ENCODE measurements around the gene BOD1L1.
"Not testable (repeated sequence)": the region's sequence is repeated elsewhere in the genome, so short reads cannot be mapped to it uniquely, and the experiment has no call there.

The BOD1L1 gene

GRCh38 chr4:13567125-13567524 is 60.4 kb downstream of the BOD1L1 start:
- DNase-seq (ENCODE audit: low read depth, low spot score): no peak
- no peak overlapping the region for H3K4me3 ChIP-seq (ENCODE audit: low read length)

GRCh38 chr4:13562876-13563275 is 64.6 kb downstream of the BOD1L1 start:
- no peak overlapping the region for H3K4me3 ChIP-seq (ENCODE audit: low read length)
- DNase-seq (ENCODE audit: low read depth, low spot score): no peak

- DNase-seq (ENCODE audit: low read depth, low spot score): no peak
- no peak overlapping the region for H3K4me3 ChIP-seq (ENCODE audit: low read length)
These were observed 65.9 kb downstream of the BOD1L1 start for GRCh38 chr4:13561673-13562072.

- not testable (repeated sequence) for H3K4me3 ChIP-seq (ENCODE audit: low read length); DNase-seq (ENCODE audit: low read depth, low spot score)
These were observed 67.4 kb downstream of the BOD1L1 start for GRCh38 chr4:13560111-13560510.

- no peak overlapping the region for H3K4me3 ChIP-seq (ENCODE audit: low read length)
- no peak for DNase-seq (ENCODE audit: low read depth, low spot score)
These were observed 68.1 kb downstream of the BOD1L1 start for GRCh38 chr4:13559413-13559812.

GRCh38 chr4:13558881-13559280 is 68.6 kb downstream of the BOD1L1 start:
- no peak for DNase-seq (ENCODE audit: low read depth, low spot score)
- H3K4me3 ChIP-seq (ENCODE audit: low read length): no peak overlapping the region

- H3K4me3 ChIP-seq (ENCODE audit: low read length): no peak overlapping the region
- DNase-seq (ENCODE audit: low read depth, low spot score): no peak
These were observed 72.2 kb downstream of the BOD1L1 start for GRCh38 chr4:13555325-13555724.

- no peak for DNase-seq (ENCODE audit: low read depth, low spot score)
- no peak overlapping the region for H3K4me3 ChIP-seq (ENCODE audit: low read length)
These were observed 74.4 kb downstream of the BOD1L1 start for GRCh38 chr4:13553081-13553480.

GRCh38 chr4:13548984-13549546 is 78.5 kb downstream of the BOD1L1 start:
- peak overlapping the region; percentile 28 for H3K4me3 ChIP-seq (ENCODE audit: low read length)
- peak; percentile 88 for DNase-seq (ENCODE audit: low read depth, low spot score)

GRCh38 chr4:13548059-13548983 is 79.2 kb downstream of the BOD1L1 start:
- DNase-seq (ENCODE audit: low read depth, low spot score): no peak
- H3K4me3 ChIP-seq (ENCODE audit: low read length): peak overlapping the region; percentile 55

GRCh38 chr4:13547485-13548041 is 80.0 kb downstream of the BOD1L1 start:
- peak overlapping the region; percentile 55 for H3K4me3 ChIP-seq (ENCODE audit: low read length)
- peak; percentile 71 for DNase-seq (ENCODE audit: low read depth, low spot score)

GRCh38 chr4:13546941-13547484 is 80.5 kb downstream of the BOD1L1 start:
- H3K4me3 ChIP-seq (ENCODE audit: low read length): peak overlapping the region; percentile 55
- DNase-seq (ENCODE audit: low read depth, low spot score): no peak

GRCh38 chr4:13546142-13546940 is 81.2 kb downstream of the BOD1L1 start:
- peak overlapping the region; percentile 55 for H3K4me3 ChIP-seq (ENCODE audit: low read length)
- DNase-seq (ENCODE audit: low read depth, low spot score): no peak

GRCh38 chr4:13545394-13545808 is 82.1 kb downstream of the BOD1L1 start:
- peak overlapping the region; percentile 60 for H3K4me3 ChIP-seq (ENCODE audit: low read length)
- no peak for DNase-seq (ENCODE audit: low read depth, low spot score)

- DNase-seq (ENCODE audit: low read depth, low spot score): peak; percentile 80
- peak overlapping the region; percentile 60 for H3K4me3 ChIP-seq (ENCODE audit: low read length)
These were observed 82.7 kb downstream of the BOD1L1 start for GRCh38 chr4:13544606-13545393.

GRCh38 chr4:13543839-13544605 is 83.5 kb downstream of the BOD1L1 start, which contains the start of gene NKX3-2:
NKX3-2 (minus strand) TSS chr4:13544508; CDS start chr4:13544414, 94 bp downstream.
- DNase-seq (ENCODE audit: low read depth, low spot score): no peak

GRCh38 chr4:13543032-13543838 is 84.3 kb downstream of the BOD1L1 start:
- no peak overlapping the region for H3K4me3 ChIP-seq (ENCODE audit: low read length)
- no peak for DNase-seq (ENCODE audit: low read depth, low spot score)

More at GRCh38 chr4:13543839-13544605, 83.5 kb downstream of the BOD1L1 start, which contains the start of gene NKX3-2:
- peak within 1 kb of the TSS; percentile 60 for H3K4me3 ChIP-seq (ENCODE audit: low read length)
